NB4 (cell line): ENCODE measurements around the gene CCDC88B.

Experiments used
- DNase-seq: peaks from one replicate; pipeline ENCODE4 v3.0.0; 2010; ENCODE audit warnings: low read depth
- H3K4me3 ChIP-seq: one replicate; pipeline ENCODE4 v1.5.1; 2011; ENCODE audit warnings: mild to moderate bottlenecking, low read depth, low read length, moderate library complexity
- CTCF ChIP-seq: IDR thresholded peaks from one replicate; pipeline ENCODE4 v1.5.1; 2012; ENCODE audit warnings: low read depth, low read length
- MYC ChIP-seq: IDR thresholded peaks from 2 replicates; pipeline ENCODE4 v1.6.1; 2011; ENCODE audit warnings: low read depth, low read length
- POLR2A ChIP-seq: IDR thresholded peaks from 2 replicates; pipeline ENCODE4 v1.6.1; 2011; ENCODE audit warnings: mild to moderate bottlenecking; ENCODE audit not compliant: insufficient read length; ENCODE audit errors: extremely low read depth
- TF ChIP-seq, protein P1 (sequence below): IDR thresholded peaks from 2 replicates; pipeline ENCODE4 v1.6.1; 2011; ENCODE audit warnings: low read depth, low read length

The CCDC88B gene

GRCh38 chr11:64396079-64396591 lies 56.1 kb downstream of the CCDC88B start:
- DNase-seq, result peak; percentile 64
- TF ChIP-seq POLR2A (no peak), MYC (no peak), CTCF (no peak)
- TF ChIP-seq, protein P1, sequence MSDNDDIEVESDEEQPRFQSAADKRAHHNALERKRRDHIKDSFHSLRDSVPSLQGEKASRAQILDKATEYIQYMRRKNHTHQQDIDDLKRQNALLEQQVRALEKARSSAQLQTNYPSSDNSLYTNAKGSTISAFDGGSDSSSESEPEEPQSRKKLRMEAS, result no peak
- H3K4me3 ChIP-seq, result no peak overlapping the region

GRCh38 chr11:64400102-64400501 lies 60.1 kb downstream of the CCDC88B start:
- no peak overlapping the region for H3K4me3 ChIP-seq

DNA sequence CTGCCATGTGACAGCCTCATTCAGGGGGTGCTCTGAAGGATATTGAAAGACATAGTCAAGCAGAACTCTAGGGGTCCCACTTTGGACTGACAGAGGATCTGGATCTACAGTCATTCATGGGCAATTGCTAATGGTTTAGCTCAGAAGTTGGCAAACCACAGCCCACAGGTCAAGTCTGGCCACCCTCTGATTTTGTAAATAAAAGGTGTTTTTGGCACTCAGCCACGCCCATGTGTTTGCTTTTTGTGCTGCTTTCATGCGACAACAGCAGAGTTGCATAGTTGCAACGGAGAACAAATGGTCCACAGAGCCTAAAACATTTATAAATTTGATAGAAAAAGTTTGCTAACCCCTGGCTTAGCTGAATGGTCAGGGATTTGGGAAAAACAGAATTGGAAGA lies 60.7 kb downstream of the CCDC88B start:
- DNase-seq, result no peak
- no peak overlapping the region for H3K4me3 ChIP-seq

More at GRCh38 chr11:64400102-64400501, 60.1 kb downstream of the CCDC88B start:
- peak; percentile 80 for DNase-seq
- TF ChIP-seq CTCF, result no peak
- TF ChIP-seq POLR2A, result no peak
- no peak for TF ChIP-seq MYC
- TF ChIP-seq, protein P1, result no peak

DNA sequence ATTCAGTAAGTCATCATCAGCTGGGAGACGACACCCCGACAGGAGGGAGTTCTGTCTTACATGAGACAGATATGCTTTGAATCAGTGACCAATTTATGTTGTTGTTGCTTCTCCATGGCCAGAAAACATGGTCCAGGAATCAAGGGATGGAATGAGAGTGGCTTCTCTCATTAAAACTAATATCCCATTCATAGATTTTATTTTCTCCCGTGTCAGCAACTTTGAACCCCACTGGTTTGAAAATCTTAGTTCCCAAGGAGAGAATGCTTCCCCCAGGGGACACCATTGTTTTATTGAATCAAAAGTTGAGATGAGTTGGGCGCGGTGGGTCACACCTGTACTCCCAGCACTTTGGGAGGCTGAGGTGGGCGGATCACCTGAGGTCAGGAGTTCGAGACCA lies 61.8 kb downstream of the CCDC88B start:
- DNase-seq, result no peak
- TF ChIP-seq POLR2A (no peak), CTCF (no peak), MYC (no peak)
- TF ChIP-seq, protein P1, result no peak
- no peak overlapping the region for H3K4me3 ChIP-seq

More for the DNA sequence above, 60.7 kb downstream of the CCDC88B start:
- TF ChIP-seq CTCF, result no peak
- TF ChIP-seq POLR2A, result no peak
- TF ChIP-seq, protein P1, result no peak
- no peak for TF ChIP-seq MYC

DNA sequence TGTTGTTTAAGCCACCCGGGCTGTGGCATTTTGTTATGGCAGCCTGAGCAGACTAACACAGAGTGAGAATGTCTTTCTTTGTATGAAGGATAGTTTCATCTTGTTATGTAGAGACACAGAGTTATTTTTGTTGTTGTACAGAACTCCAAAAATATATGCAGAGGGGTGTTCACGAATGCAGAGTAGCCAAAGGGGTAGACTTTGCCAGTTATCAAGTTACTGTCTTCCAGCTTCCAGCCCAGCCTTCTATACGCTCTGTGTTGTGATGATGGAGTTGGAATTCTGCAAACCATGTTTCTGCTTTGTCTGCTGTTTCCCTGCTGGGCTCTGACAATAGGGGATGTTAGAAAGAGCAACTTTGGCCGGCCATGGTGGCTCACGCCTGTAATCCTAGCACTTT lies 63.1 kb downstream of the CCDC88B start:
- TF ChIP-seq POLR2A, result no peak
- TF ChIP-seq, protein P1, result no peak
- TF ChIP-seq MYC, result no peak
- TF ChIP-seq CTCF, result no peak
- H3K4me3 ChIP-seq, result no peak overlapping the region
- DNase-seq, result no peak
